HG02973 (cell line): Measurements from ENCODE around the gene FOXN4.
"Not testable (repeated sequence)": the region's sequence is repeated elsewhere in the genome, so short reads cannot be mapped to it uniquely, and the experiment has no call there.

Experiments
- ATAC-seq: cut with Tn5 transposase; IDR thresholded peaks from one replicate; pipeline ENCODE4 v1.9.1; 2021; ENCODE audit warnings: moderate library complexity; ENCODE audit not compliant: unreplicated experiment

The FOXN4 gene

DNA sequence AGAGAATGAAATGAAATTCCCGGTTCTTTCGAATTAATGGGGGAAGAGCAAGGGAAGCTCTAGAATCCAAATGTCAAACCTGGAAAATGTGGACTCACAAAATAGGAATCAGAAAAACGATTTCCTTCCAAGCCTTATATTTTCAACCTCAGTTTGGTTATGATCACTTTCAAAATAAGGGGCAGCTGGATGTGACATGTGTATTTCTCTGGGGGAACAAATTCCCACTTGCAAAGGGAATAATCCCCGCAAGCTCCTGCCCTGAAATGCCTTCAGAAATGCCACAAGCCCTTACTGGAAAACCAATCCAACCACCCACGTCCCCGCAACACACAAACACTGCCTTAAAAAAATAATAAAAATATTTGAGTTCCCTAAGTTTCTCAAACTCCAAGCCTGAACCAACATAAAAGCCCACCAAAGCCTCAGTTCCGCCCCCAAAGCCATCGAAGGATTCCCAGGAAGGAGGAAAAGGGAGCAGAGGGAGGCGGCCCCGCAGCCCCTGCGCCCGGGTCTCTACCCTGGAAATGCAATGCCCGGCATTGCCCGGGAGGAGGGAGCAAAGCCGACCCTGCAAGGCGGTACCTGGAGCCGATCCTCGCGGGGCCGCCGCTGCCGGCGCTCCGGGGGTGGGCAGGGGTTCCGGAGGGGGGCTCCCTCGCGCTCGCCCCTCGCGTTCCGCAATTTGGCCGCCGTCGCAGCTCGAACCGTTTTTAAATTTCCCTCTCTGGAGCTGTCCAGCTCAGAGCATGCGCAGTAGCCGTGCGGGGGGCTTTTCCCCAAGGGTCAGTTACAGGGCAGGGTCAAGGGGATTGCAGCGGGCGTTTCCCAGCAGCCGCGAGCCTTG is at the start of gene FOXN4:
TSS of gene FOXN4 (minus strand) at position 751 of the 847 bp plus-strand sequence. CDS start 963 bp downstream, outside the sequence.
- no peak for ATAC-seq

DNA sequence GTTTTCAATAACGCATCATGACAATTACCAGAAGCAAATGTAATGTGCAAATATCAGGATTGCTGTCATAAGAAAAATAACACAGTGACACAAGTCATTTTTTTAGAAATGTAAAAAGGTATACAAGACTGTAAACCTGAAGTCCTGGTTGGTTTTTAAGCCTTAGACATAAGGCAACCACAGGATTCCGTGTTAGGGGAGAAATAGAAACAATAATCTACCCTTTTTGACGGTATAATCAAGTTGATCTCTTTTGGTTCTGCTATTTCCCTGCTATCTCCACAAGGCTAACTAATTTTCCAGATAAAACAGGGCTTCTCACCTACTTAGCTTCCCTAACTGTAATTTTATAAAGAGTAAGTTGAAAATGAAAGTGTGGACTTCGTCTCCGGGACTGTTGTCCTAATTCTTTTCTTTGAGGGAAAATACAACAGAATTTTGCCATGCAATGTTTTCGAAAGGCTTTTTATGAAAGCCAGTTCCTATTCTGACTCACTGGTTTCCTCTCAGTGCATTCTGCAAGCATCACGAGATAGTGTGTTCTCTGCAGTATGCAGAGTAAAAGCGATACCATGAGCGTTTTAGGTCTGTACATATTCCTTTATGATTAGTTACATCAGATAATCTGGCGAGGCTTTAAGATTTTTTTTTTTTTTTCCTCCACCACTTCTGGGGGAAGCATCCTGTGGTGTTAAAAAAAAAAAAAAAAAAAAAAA is 49.2 kb upstream of the FOXN4 start:
- ATAC-seq, result no peak

- ATAC-seq, result no peak
These were observed 47.9 kb upstream of the FOXN4 start for GRCh38 chr12:109357032-109357431.

- no peak for ATAC-seq
These were observed 47.5 kb upstream of the FOXN4 start for GRCh38 chr12:109356577-109356976.

- no peak for ATAC-seq
These were observed 43.1 kb upstream of the FOXN4 start for GRCh38 chr12:109352184-109352583.

- ATAC-seq, result no peak
These were observed 38.5 kb upstream of the FOXN4 start, which contains the start of gene MYO1H for GRCh38 chr12:109347589-109347988. Gene MYO1H (plus strand): TSS chr12:109347900. CDS start chr12:109347961, 61 bp downstream.

- ATAC-seq, result no peak
These were observed 37.8 kb upstream of the FOXN4 start for GRCh38 chr12:109346920-109347319.

DNA sequence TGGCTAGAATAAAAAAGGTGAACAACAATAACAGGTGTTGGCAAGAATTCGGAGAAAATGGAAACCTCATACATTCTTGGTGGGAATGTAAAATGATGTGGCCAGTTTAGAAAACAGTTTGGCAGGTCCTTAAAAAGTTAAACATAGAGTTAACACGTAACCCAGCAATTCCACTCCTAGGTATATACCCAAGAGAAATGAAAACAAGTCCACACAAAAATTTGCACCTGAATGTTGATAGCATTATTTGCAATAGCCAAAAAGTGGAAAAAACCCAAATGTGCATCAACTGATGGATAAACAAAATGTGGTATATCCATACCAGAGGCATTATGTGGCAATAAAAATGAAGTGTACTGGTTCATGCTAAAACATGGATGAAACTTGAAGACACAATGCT is 36.3 kb upstream of the FOXN4 start:
- ATAC-seq, result no peak

DNA sequence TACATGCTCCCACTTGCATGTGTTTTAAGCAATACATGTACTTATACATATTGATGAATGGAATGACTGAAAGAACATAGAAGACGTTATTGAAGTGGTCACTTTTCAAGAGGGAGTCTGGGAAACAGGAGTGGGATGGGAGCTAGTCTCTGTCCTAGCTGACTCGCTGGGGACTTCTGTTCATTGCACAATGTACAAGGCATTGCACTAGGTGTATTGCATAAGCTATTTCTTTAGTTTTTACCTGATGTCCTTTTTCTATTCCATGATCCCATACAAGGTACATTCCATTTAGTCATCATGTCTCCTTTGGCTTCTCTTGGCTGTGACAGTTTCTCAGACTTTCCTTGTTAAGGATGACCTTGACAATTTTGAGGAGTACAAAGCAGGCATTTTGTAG is 34.6 kb upstream of the FOXN4 start:
- ATAC-seq, result no peak

DNA sequence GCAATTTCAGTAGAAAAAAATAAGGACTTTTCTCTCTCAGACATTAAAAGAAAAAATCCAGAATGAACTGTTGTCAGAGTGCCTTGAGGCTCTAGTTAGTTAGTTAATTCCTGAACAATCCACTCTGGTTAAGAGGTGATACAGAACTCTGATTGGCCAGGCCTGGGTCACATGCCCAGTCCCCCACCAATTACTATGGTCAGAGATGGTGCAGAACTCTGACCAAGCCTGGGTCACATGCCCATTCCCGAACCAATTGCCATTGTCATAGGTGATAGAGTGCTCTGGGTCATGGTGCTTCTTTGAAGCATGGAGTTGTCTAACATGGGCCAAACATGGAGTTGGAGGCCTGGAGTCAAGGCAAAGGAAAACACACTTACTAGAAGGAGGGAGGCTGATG is 27.5 kb upstream of the FOXN4 start:
- ATAC-seq, result no peak

- ATAC-seq, result no peak
These were observed 25.8 kb upstream of the FOXN4 start for GRCh38 chr12:109334887-109335286.

DNA sequence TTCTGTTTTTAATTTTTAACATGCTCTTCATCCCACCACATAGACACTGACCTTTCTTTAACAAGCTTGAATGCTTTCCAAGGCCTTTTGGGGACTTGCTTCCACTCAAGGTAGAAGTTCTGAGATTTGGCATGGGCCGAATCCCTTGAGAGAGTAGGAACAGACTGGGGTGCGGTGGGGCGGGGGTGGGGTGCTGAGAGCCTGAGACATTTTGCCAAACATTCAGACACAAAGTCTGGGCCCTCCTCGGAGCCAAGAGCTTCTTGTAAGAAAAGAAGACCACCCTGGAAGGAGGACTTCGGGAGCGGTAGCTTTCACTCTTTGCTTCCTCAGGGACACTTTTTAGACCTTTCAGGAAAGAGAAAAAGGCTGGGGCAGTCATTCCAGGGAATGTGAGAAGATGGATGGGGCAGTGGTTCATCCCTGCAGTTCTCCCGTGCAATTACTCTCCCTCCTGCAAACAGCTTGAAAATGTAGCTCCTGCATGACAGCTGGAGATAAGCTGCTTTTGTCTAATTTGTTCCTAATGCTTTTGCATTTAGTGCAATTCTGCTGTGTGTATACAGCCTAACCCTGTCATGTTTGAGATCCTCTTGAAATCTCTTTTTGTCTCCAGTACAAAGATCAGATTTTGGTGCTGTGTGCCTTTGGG is 22.3 kb upstream of the FOXN4 start:
- ATAC-seq, result no peak

DNA sequence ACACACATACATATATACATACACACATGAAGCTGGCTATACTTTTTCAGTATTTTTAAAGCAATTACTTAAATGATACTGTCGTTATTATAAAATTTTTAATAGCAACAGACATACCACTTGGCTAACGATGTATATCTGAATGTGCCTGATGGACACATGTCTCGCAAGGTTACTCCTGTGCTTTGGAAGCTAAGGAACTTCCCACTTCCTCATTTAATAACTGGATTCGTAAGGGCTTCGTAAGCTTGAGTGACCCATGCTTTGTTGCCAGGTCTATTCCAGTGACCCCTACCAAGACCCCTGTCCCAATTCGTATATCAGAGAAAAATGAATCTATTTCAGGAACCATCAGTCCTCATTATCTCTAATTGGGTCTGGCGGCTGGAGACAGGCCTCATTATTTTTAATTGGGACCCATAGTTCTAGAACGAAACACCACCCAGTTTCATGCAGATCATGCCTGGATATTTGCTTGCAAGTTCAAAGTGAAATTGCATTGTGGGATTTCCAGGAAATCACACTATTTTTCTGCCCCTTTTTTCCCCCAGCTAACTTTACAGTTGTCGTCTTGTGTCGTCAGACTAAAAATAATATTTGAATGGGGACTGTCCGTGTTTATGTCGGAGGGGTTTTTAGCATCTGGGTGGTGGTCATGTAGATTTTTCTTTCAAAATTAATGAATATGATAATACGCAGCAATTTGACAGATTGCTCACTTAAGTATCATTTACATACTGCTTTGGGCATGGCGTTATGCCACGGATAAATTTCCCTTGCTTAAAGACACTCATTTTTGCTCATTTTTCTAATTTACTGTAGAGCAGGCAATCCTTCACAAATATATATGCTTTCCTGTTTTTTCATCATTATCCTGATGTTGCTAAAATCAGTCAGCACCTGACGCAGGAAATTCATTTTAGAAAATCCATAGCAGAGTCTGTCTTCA is 21.5 kb upstream of the FOXN4 start:
- no peak for ATAC-seq

- no peak for ATAC-seq
These were observed 20.6 kb upstream of the FOXN4 start for GRCh38 chr12:109329686-109330085.

DNA sequence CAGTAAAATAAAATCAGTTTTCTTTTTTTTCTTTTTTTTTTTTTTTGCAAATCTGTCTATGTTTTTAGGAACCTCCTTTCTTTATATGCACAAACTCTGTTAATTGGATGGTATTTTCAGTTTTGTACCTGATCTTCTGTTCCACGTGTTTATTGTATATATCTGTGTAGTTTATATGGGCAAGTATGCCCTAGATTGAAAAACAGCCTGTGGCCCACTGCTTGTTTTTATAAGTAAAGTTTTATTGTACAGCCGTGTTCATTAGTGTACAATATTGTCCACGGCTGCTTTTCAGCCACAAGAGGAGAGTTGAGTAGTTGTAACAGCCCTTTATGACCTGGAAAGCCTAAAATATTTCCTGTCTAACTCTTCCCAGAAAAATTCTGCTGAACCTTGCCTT is 19.9 kb upstream of the FOXN4 start:
- no peak for ATAC-seq

DNA sequence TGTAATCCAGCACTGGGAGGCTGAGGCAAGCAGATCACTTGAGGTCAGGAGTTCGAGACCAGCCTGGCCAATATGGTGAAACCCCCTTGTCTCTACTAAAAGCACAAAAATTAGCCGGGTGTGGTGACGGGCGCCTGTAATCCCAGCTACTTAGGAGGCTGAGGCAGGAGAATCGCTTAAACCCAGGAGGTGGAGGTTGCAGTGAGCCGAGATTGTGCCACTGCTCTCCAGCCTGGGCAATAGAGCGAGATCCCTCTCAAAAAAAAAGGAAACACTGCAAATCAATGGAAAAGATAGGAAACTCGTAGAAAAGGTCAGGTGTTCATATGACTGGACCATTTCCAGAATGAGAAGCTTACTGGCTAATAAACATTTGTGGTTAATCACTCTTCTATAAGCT is 12.2 kb upstream of the FOXN4 start:
- not testable (repeated sequence) for ATAC-seq

GRCh38 chr12:109310247-109311125 is 1.4 kb upstream of the FOXN4 start:
- ATAC-seq, result no peak

DNA sequence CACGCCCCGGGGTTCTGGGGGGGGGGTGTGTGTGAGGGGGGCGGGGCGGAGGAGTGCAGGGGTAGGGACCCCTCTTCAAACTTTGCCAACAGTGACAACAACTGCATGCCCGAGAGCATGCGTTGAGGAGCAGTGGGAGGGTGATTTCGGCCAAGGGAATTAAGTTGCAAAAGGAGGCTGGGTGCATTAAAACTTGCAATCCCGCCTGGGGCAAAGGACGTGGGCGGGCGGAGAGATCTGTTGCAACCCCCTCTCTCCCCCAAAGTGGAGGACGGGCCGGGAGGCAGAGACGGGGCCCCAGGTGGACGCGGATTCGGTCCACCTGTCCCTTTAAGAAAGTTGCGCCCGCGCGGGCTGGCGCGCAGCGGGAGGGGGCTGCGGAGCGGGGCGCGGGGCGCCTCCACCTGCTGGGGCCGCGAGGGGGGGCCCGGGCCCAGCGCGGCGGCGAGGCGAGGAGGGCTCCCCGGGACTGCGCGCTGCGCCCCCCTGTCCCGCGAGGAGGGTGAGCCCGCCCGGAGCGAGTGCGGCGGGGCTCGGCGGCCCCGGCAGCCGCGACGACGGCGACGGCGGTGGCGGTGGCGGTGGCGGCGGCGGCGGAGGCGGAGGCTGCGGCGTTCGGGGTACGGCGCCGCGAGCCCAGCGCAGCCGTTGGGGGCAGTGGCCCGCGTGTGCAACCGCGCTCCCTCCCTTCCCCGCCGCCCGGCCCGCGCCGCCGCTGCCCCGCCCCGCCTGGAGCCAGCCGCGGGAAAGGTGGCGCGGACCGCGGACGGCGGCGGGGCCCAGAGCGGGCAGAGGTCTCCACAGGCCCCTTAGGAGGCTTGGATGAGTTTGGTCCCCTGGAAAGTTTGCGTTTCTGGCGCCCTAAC is 530 bp upstream of the FOXN4 start:
- ATAC-seq, result no peak

- ATAC-seq, result no peak
These were observed 2.0 kb downstream of the FOXN4 start for GRCh38 chr12:109307051-109307450.
